Gastrocnemius medialis (tissue), 4 donors: ENCODE data around the gene CD3D. TPM values are rescaled to one million over a fixed set of nuclear protein-coding genes. Genes with fewer than 3 reads are reported as not detected.
"Not testable (repeated sequence)": the region's sequence is repeated elsewhere in the genome, so short reads cannot be mapped to it uniquely, and the experiment has no call there.

Experiments
- ATAC-seq, 2 donors: fragments of 150-250 bp; one replicate each; pipeline ENCODE4 v1.9.1; 2016
- DNase-seq, 2 donors: peaks; one replicate each; pipeline ENCODE4 v3.0.0-alpha.2; 2019
- H3K27ac ChIP-seq, 4 donors: fragments of 200-600 bp; sonication (generic); 1 replicate in 1 of 4; 2 replicates in 3 of 4; pipeline ENCODE4 v1.5.1; 2016 to 2018; ENCODE audit warnings: mild to moderate bottlenecking in 2 of 4, moderate library complexity in 1 of 4
- H3K27me3 ChIP-seq, 3 donors: fragments of 200-600 bp; sonication (generic) in 2 of 3; 1 replicate in 1 of 3; 2 replicates in 2 of 3; pipeline versions ENCODE4 v1.5.1 to v1.6.0; 2016 to 2019; ENCODE audit warnings: mild to moderate bottlenecking in 1 of 3, moderate library complexity in 1 of 3
- H3K36me3 ChIP-seq, 2 donors: fragments of 200-600 bp; sonication (generic) in 1 of 2; one replicate each; pipeline ENCODE4 v1.5.1; 2017 to 2018
- H3K4me1 ChIP-seq, 2 donors: fragments of 200-600 bp; sonication (generic) in 1 of 2; one replicate each; pipeline ENCODE4 v1.5.1; 2016 to 2017; ENCODE audit warnings: mild to moderate bottlenecking in 2 of 2
- H3K4me3 ChIP-seq, 4 donors: fragments of 200-600 bp; sonication (generic) in 3 of 4; 1 replicate in 1 of 4; 2 replicates in 3 of 4; pipeline ENCODE4 v1.5.1; 2016 to 2019; ENCODE audit warnings: mild to moderate bottlenecking in 2 of 4
- H3K9me3 ChIP-seq, 3 donors: fragments of 200-600 bp; sonication (generic) in 2 of 3; 1 replicate in 1 of 3; 2 replicates in 2 of 3; pipeline ENCODE4 v1.5.1; 2016 to 2019
- CTCF ChIP-seq, 5 experiments: fragments of 450-650 bp in 3 of 5; fragments of 200-600 bp in 2 of 5; sonication (generic) in 2 of 5; IDR thresholded peaks in 4 of 5; conservative IDR thresholded peaks in 1 of 5; 1 replicate in 4 of 5; 2 replicates in 1 of 5; pipeline ENCODE4 v1.5.1; 2016 to 2019; ENCODE audit warnings: antibody characterized with exemption in 5 of 5, mild to moderate bottlenecking in 3 of 5, moderate library complexity in 3 of 5
- POLR2A ChIP-seq, 2 donors: fragments of 450-650 bp; IDR thresholded peaks; one replicate each; pipeline ENCODE4 v1.6.1; 2017; ENCODE audit warnings: antibody characterized with exemption in 2 of 2, mild to moderate bottlenecking in 2 of 2, moderate library complexity in 2 of 2
- in situ Hi-C, 4 donors: fragments of 200-750 bp; cut with MboI; loops; one replicate each; pipeline versions ENCODE4 v1.15.0 to v1.8.0; 2017; ENCODE audit warnings: low sequenced_read_pairs in 4 of 4
- intact Hi-C: fragments of 100-400 bp; cut with DNase I; formaldehyde crosslinking; loops from one replicate; pipeline ENCODE4 v1.15.1; 2023; ENCODE audit warnings: low total_unique reads
- total RNA-seq, 4 donors: library from RNA; depleted of rRNA; stranded (reverse); fragments of >200 nt; gene quantifications; one replicate each; pipeline versions ENCODE4 v1.1.0 to v1.2.3, GENCODE V29; 2016

Gene CD3D
- total RNA-seq, 4 donors from 2014 or later, result 0.35 to 3.0 (median 0.46) TPM; not detected in 1

- no peak for TF ChIP-seq CTCF (IDR thresholded peaks at IDR 0.05 in 4 of 5, conservative IDR thresholded peaks at IDR 0.05 in 1 of 5)
- no peak for TF ChIP-seq POLR2A (IDR thresholded peaks at IDR 0.05)
- H3K36me3 ChIP-seq, result no peaks in the 10 kb centered on the region
- peaks cover 10 to 32% (median 18%) of the 10 kb centered on the region in 3 donors for H3K27me3 ChIP-seq
- DNase-seq, result no peak
- ATAC-seq, result no peak
- H3K4me3 ChIP-seq, result no peak overlapping the region
- H3K27ac ChIP-seq, result no peak overlapping the region
- H3K9me3 ChIP-seq, result no peaks in the 10 kb centered on the region
- intact Hi-C loops, result no loop called here
- no peaks in the 10 kb centered on the region for H3K4me1 ChIP-seq
- in situ Hi-C loops, result no loop called here
Observed at GRCh38 chr11:118311518-118311917, 31.0 kb downstream of the CD3D start.

GRCh38 chr11:118310781-118311485, 31.6 kb downstream of the CD3D start:
- Histone ChIP-seq H3K9me3 (no peaks in the 10 kb centered on the region), H3K4me3 (no peak overlapping the region), H3K27me3 (peaks cover 10 to 32% (median 17%) of the 10 kb centered on the region in 3 donors), H3K4me1 (no peaks in the 10 kb centered on the region), H3K36me3 (no peaks in the 10 kb centered on the region), H3K27ac (no peak overlapping the region)
- DNase-seq, result no peak
- TF ChIP-seq CTCF (IDR thresholded peaks at IDR 0.05 in 4 of 5, conservative IDR thresholded peaks at IDR 0.05 in 1 of 5), result no peak
- TF ChIP-seq POLR2A (IDR thresholded peaks at IDR 0.05), result no peak
- intact Hi-C loops, result no loop called here
- no peak for ATAC-seq
- in situ Hi-C loops, result no loop called here

- Histone ChIP-seq H3K36me3 (no peaks in the 10 kb centered on the region), H3K27ac (no peak overlapping the region), H3K27me3 (peaks cover 10 to 32% (median 17%) of the 10 kb centered on the region in 3 donors), H3K9me3 (no peaks in the 10 kb centered on the region), H3K4me1 (no peaks in the 10 kb centered on the region), H3K4me3 (no peak overlapping the region)
- intact Hi-C loops (no loop called here), in situ Hi-C loops (no loop called here)
- no peak for DNase-seq
- no peak for TF ChIP-seq CTCF (IDR thresholded peaks at IDR 0.05 in 4 of 5, conservative IDR thresholded peaks at IDR 0.05 in 1 of 5)
- TF ChIP-seq POLR2A (IDR thresholded peaks at IDR 0.05), result no peak
- ATAC-seq, result no peak
Observed at GRCh38 chr11:118310271-118310670, 32.2 kb downstream of the CD3D start.

DNA sequence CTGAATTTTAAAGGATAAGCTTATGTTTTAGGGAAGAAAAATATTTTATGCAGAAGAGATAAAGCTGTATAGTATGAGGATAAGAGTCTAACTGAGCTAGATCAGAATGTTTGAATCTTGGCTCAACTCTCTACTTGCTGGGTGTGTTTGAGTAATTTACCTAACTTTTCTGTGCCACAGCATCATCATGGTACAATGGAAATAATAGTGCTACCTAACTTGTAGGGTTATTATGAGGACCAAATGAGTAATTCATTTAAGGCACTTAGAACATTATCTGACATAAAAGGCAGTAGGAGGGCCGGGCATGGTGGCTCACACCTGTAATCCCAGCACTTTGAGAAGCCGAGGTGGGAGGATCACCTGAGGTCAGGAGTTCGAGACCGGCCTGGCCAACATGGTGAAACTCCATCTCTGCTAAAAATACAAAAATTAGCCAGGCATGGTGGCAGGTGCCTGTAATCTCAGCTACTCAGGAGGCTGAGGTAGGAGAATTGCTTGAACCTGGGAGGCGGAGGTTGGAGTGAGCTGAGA, 33.4 kb downstream of the CD3D start:
- ATAC-seq, H3K4me3 ChIP-seq, H3K4me1 ChIP-seq, intact Hi-C loops, in situ Hi-C loops, H3K36me3 ChIP-seq, H3K9me3 ChIP-seq, DNase-seq, H3K27ac ChIP-seq: not testable (repeated sequence)
- peaks cover 10 to 25% (median 17%) of the 10 kb centered on the region in 3 donors for H3K27me3 ChIP-seq

DNA sequence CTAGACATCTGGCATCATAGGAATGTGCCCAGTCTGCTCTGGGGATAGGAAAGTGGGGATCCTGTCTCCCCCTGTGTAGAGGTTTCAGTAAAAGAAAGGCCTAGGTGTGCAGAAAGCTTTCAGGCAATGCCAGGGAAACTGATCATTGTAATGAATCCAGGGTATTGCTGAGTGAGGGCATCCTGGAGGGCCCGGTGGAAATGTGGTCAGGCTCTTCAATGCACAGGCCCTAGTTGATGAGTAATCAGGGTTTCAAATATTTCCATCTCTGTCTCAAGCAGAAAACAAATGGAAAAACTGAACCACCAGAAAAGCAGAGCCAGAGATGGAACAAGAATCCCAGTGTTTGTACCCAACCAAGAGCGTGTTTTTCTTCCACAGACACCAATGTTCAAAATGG, 35.9 kb downstream of the CD3D start:
- no peak for TF ChIP-seq CTCF (IDR thresholded peaks at IDR 0.05 in 4 of 5, conservative IDR thresholded peaks at IDR 0.05 in 1 of 5)
- TF ChIP-seq POLR2A (IDR thresholded peaks at IDR 0.05), result no peak
- H3K27me3 ChIP-seq, result peaks cover 0 to 3% (median 0%) of the 10 kb centered on the region in 3 donors
- no peaks in the 10 kb centered on the region for H3K36me3 ChIP-seq
- no peaks in the 10 kb centered on the region for H3K4me1 ChIP-seq
- no peak overlapping the region for H3K27ac ChIP-seq
- ATAC-seq (no peak), DNase-seq (no peak)
- H3K9me3 ChIP-seq, result no peaks in the 10 kb centered on the region
- intact Hi-C loops, result no loop called here
- in situ Hi-C loops, result no loop called here
- H3K4me3 ChIP-seq, result no peak overlapping the region
